HL-60 (cell line): ENCODE measurements around the gene NDFIP1.

Experiments used
- DNase-seq, 2 experiments: peaks; one replicate each; pipeline ENCODE4 v3.0.0-alpha.2; 2010 to 2020; ENCODE audit warnings: low read depth in 1 of 2, low spot score in 1 of 2
- H3K27ac ChIP-seq: fragments of 250-450 bp; sonication (Bioruptor Pico); replicated peaks from 2 replicates; pipeline ENCODE4 v1.5.1; 2020; ENCODE audit warnings: mild to moderate bottlenecking, moderate library complexity
- H3K27me3 ChIP-seq: fragments of 250-450 bp; sonication (Bioruptor Pico); 2 replicates; pipeline ENCODE4 v1.5.1; 2021; ENCODE audit warnings: mild to moderate bottlenecking, moderate library complexity; ENCODE audit not compliant: insufficient read depth, poor library complexity, severe bottlenecking
- H3K4me3 ChIP-seq: replicated peaks from 2 replicates; pipeline ENCODE4 v1.5.1; 2011; ENCODE audit warnings: mild to moderate bottlenecking, control low read depth, low read length; ENCODE audit not compliant: insufficient read depth
- CTCF ChIP-seq: IDR thresholded peaks from one replicate; pipeline ENCODE4 v1.5.1; 2011; ENCODE audit warnings: low read length, control low read depth, inconsistent platforms; ENCODE audit not compliant: insufficient read depth
- GABPA ChIP-seq: IDR thresholded peaks from 2 replicates; pipeline ENCODE4 v1.6.1; 2012; ENCODE audit warnings: low read depth
- POLR2AphosphoS5 ChIP-seq: IDR thresholded peaks from 2 replicates; pipeline ENCODE4 v1.6.1; 2012; ENCODE audit warnings: low read depth
- REST ChIP-seq: IDR thresholded peaks from 2 replicates; pipeline ENCODE4 v1.6.1; 2012; ENCODE audit warnings: low read depth; ENCODE audit not compliant: insufficient replicate concordance
- SPI1 ChIP-seq: IDR thresholded peaks from 2 replicates; pipeline ENCODE4 v1.6.1; 2012; ENCODE audit warnings: low read depth, mild to moderate bottlenecking, borderline replicate concordance

NDFIP1 gene

GRCh38 chr5:142191776-142192175 lies 83.2 kb downstream of the NDFIP1 start:
- no peak for TF ChIP-seq GABPA
- no peak for TF ChIP-seq CTCF
- TF ChIP-seq REST = no peak
- TF ChIP-seq POLR2AphosphoS5 = no peak
- TF ChIP-seq SPI1 = no peak
- no peak overlapping the region for H3K4me3 ChIP-seq
- no peak overlapping the region for H3K27ac ChIP-seq
- peaks cover 5% of the 10 kb centered on the region for H3K27me3 ChIP-seq
- DNase-seq = no peak

- H3K27ac ChIP-seq = no peak overlapping the region
- no peak for DNase-seq
- TF ChIP-seq POLR2AphosphoS5 (no peak), GABPA (no peak), REST (no peak), SPI1 (no peak), CTCF (no peak)
Measured at GRCh38 chr5:142192286-142193113, 83.9 kb downstream of the NDFIP1 start.

GRCh38 chr5:142193114-142193428 lies 84.5 kb downstream of the NDFIP1 start:
- no peak overlapping the region for H3K27ac ChIP-seq
- TF ChIP-seq CTCF (no peak), SPI1 (no peak), GABPA (no peak), REST (no peak), POLR2AphosphoS5 (no peak)
- DNase-seq = no peak

More at GRCh38 chr5:142192286-142193113, 83.9 kb downstream of the NDFIP1 start:
- peaks cover 4% of the 10 kb centered on the region for H3K27me3 ChIP-seq
- no peak overlapping the region for H3K4me3 ChIP-seq

More at GRCh38 chr5:142193114-142193428, 84.5 kb downstream of the NDFIP1 start:
- no peak overlapping the region for H3K4me3 ChIP-seq
- H3K27me3 ChIP-seq = peaks cover 3% of the 10 kb centered on the region
